NOMO-1 (cell line): ENCODE data around the gene TMEM115.
"Not testable (repeated sequence)": the region's sequence is repeated elsewhere in the genome, so short reads cannot be mapped to it uniquely, and the experiment has no call there.

Experiments
- DNase-seq, 2 experiments: peaks; one replicate each; lab custom pipeline; 2025; ENCODE audit not compliant: unreplicated experiment in 2 of 2; lab: John Stamatoyannopoulos, UW

Gene TMEM115

GRCh38 chr3:50319894-50320625 is 39.3 kb downstream of the TMEM115 start:
- no peak for DNase-seq

DNA sequence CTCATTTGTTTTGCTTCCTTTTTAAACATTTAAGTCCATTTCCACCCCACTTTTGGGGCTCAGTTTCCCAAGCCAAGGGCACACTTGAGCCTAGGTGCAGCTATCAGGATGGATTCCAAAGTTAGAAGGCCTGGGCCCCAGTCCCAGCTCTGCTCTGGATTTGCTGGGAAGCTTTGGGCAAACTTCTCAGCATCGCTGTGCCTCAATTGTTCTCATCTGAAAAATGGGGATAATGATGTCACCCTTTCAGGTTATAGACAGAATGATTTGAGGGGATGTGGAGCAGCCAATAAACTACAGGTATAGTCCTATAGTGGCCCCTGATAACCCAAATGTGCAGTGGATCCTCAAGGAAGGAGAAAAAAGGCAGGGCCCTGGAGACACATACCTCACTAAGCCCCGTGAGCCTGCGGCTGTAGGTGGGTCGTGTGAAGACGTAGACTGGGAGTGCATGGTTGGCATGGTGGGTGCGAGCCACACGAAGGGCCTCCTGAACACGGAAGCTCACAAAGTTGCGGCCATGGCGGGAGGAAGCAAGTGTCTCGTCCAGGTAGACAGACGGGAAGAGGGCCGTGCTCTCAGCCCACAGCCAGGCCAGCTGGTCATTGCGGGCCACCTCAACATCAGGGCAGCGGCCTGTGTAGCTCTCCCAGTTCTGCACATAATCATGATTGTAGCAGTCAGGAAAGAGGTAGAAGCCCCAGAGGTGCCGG is 40.0 kb downstream of the TMEM115 start:
- DNase-seq: no peak

GRCh38 chr3:50318615-50319014 is 40.7 kb downstream of the TMEM115 start:
- DNase-seq: no peak

DNA sequence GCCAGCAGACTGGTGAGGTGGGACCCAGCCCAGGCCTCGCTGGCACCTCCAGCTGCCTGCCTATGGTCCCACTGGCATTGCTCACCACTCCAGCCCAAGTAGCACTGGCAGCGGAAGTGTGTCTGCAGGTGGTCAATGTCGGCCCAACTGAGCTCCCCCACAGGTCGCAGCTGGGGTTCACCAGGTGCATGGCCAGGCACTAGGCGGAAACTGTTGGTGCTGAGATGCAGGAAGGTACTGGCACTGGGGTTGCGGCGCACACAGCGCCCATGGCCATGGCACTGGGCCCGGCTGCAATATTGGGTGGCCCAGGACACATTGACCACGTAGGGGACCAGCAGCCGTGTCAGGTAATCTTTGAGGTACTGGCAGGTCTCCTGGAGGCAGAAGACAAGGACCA is 41.2 kb downstream of the TMEM115 start:
- DNase-seq: no peak

- no peak for DNase-seq
Observed at GRCh38 chr3:50317300-50317699, 42.0 kb downstream of the TMEM115 start.

- DNase-seq: no peak
Observed at GRCh38 chr3:50316657-50317242, 42.6 kb downstream of the TMEM115 start.

DNA sequence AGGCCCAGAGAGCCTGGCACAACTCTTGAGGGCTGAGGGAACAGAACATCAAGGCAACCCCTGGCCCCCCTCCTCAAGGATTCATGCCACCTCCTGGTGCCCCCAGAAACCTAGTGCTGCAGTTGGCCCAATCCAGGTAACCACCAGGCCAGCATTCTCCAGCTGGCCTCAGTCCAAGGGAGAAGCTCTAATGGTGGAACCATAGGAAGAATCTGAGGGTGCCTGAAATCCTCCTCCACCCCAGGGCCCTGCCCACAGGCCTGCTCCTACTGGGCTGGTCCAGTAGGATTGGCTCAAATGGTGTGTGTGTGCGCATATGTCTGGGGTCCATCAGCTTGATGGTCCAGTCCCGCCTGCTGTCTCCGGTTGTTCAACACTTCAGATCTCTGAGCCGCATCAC is 44.5 kb downstream of the TMEM115 start:
- no peak for DNase-seq

DNA sequence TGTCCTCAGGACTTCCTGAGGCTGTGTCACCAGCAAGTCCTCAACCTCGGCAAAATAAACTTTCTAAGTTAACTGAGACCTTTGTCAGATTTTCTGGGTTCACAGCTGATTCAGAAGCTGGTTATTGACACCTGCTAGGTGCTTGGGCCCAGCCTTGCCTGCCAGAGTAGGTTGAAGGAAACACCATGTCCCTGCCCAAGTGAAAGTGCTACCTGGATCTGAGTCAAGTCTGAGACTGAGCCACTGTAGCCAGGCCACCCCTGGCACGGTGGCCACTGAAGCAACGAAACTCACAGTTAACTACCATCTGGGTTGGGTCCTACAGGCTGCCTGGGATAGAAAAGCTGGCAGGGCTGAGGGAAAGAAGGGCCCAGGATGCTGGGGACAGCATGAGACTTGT is 45.0 kb downstream of the TMEM115 start:
- no peak for DNase-seq

DNA sequence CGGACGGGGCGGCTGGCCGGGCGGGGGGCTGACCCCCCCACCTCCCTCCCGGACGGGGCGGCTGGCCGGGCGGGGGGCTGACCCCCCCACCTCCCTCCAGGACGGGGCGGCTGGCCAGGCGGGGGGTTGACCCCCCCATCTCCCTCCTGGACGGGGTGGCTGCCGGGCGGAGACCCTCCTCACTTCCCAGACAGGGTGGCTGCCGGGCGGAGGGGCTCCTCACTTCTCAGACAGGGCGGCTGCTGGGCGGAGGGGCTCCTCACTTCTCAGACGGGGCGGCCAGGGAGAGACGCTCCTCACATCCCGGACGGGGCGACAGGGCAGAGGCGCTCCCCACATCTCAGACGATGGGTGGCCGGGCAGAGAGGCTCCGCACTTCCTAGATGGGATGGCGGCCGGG is 47.3 kb downstream of the TMEM115 start:
- not testable (repeated sequence) for DNase-seq
